Bladder microvascular endothelial cell (primary cell): ENCODE data around the gene B3GALT6. TPM values are rescaled to one million over a fixed set of nuclear protein-coding genes. Genes with fewer than 3 reads are reported as not detected.

Experiments used
- total RNA-seq: library from RNA; depleted of rRNA; stranded (reverse); fragments of >200 nt; gene quantifications from 2 replicates; pipeline ENCODE4 v1.2.3, GENCODE V29; 2014

Gene B3GALT6
- total RNA-seq = 16.5 and 25.5 TPM in 2 replicates

GRCh38 chr1:1232208-1232795 lies at the start of gene B3GALT6:
TSS of gene B3GALT6 (plus strand) at chr1:1232237. CDS start at chr1:1232279, 42 bp downstream.

GRCh38 chr1:1206376-1206965 lies 25.6 kb upstream of the B3GALT6 start, which contains the start of gene TNFRSF18:
TSS of gene TNFRSF18 (minus strand) at chr1:1206592. CDS start at chr1:1206571, 21 bp downstream.

GRCh38 chr1:1213345-1214265 lies 18.4 kb upstream of the B3GALT6 start, which contains the start of gene TNFRSF4:
TSS of gene TNFRSF4 (minus strand) at chr1:1214153. CDS start at chr1:1214127, 26 bp downstream.

GRCh38 chr1:1231400-1232207 lies 433 bp upstream of the B3GALT6 start, which contains the start of gene SDF4:
TSS of gene SDF4 (minus strand) at chr1:1232001. CDS start at chr1:1228772, 3,229 bp downstream.

GRCh38 chr1:1246577-1247340 lies 14.7 kb downstream of the B3GALT6 start, which contains the start of gene C1QTNF12:
TSS of gene C1QTNF12 (minus strand) at chr1:1246722. CDS start at chr1:1246690, 32 bp downstream.

GRCh38 chr1:1273512-1274298 lies 41.7 kb downstream of the B3GALT6 start, which contains the start of gene UBE2J2:
TSS of gene UBE2J2 (minus strand) at chr1:1273854. CDS start at chr1:1267992, 5,862 bp downstream.

Other genes with a start within 250 kb of the B3GALT6 start
- 19.6 and 32.3 TPM in 2 replicates for gene HES4, start 232.1 kb upstream of the B3GALT6 start, total RNA-seq
- 87.4 and 256 TPM in 2 replicates for gene ISG15, start 218.7 kb upstream of the B3GALT6 start, total RNA-seq
- 97.1 and 238 TPM in 2 replicates for gene AGRN, start 212.1 kb upstream of the B3GALT6 start, total RNA-seq
- gene RNF223, start 157.9 kb upstream of the B3GALT6 start, total RNA-seq = not detected in 2 replicates
- 6.2 and 9.3 TPM in 2 replicates for gene C1orf159, start 116.1 kb upstream of the B3GALT6 start, total RNA-seq
- gene TTLL10, start 58.4 kb upstream of the B3GALT6 start, total RNA-seq = not detected in 2 replicates
- gene TNFRSF18, start 25.6 kb upstream of the B3GALT6 start, total RNA-seq = 1.0 TPM in 1 of 2 replicates, not detected in the other
- 2.1 and 7.7 TPM in 2 replicates for gene TNFRSF4, start 18.1 kb upstream of the B3GALT6 start, total RNA-seq
- gene SDF4, start 236 bp upstream of the B3GALT6 start, total RNA-seq = 89.2 and 155 TPM in 2 replicates
- gene C1QTNF12, start 14.5 kb downstream of the B3GALT6 start, total RNA-seq = 0.32 and 0.57 TPM in 2 replicates
- gene UBE2J2, start 41.6 kb downstream of the B3GALT6 start, total RNA-seq = 35.9 and 53.0 TPM in 2 replicates
- gene SCNN1D, start 48.2 kb downstream of the B3GALT6 start, total RNA-seq = under 0.01 and 0.63 TPM in 2 replicates
- 15.5 and 45.4 TPM in 2 replicates for gene ACAP3, start 75.7 kb downstream of the B3GALT6 start, total RNA-seq
- 9.1 and 10.5 TPM in 2 replicates for gene PUSL1, start 76.4 kb downstream of the B3GALT6 start, total RNA-seq
- gene INTS11, start 92.4 kb downstream of the B3GALT6 start, total RNA-seq = 54.6 and 91.5 TPM in 2 replicates
- gene CPTP, start 92.6 kb downstream of the B3GALT6 start, total RNA-seq = 15.1 and 16.4 TPM in 2 replicates
- gene TAS1R3, start 99.0 kb downstream of the B3GALT6 start, total RNA-seq = 0.31 and 0.32 TPM in 2 replicates
- gene DVL1, start 117.2 kb downstream of the B3GALT6 start, total RNA-seq = 36.1 and 52.0 TPM in 2 replicates
- 0.38 and 0.97 TPM in 2 replicates for gene MXRA8, start 126.3 kb downstream of the B3GALT6 start, total RNA-seq
- gene AURKAIP1, start 143.0 kb downstream of the B3GALT6 start, total RNA-seq = 70.4 and 101 TPM in 2 replicates
- 54.7 and 196 TPM in 2 replicates for gene CCNL2, start 167.1 kb downstream of the B3GALT6 start, total RNA-seq
- 62.6 and 82.6 TPM in 2 replicates for gene MRPL20, start 175.1 kb downstream of the B3GALT6 start, total RNA-seq
- gene ANKRD65, start 189.0 kb downstream of the B3GALT6 start, total RNA-seq = 0.25 and 0.32 TPM in 2 replicates
- 19.4 and 34.7 TPM in 2 replicates for gene VWA1, start 203.5 kb downstream of the B3GALT6 start, total RNA-seq
- gene ATAD3C, start 217.5 kb downstream of the B3GALT6 start, total RNA-seq = 1.4 TPM in 1 of 2 replicates, not detected in the other
- 17.9 and 21.2 TPM in 2 replicates for gene ATAD3B, start 239.5 kb downstream of the B3GALT6 start, total RNA-seq